Activated CD4-positive, alpha-beta memory T cell treated with anti-CD3 and anti-CD28 coated beads, Interleukin-2, amount 10 ng/mL, durations not matched to agents 7 days and 5 days (primary cell): ENCODE data around the gene ZMYM2. TPM values are rescaled to one million over a fixed set of nuclear protein-coding genes. Genes with fewer than 3 reads are reported as not detected.
A peak's percentile ranks its signal among the peaks of the same experiment; 100 is the strongest.

Experiments used
- CTCF ChIA-PET: fragments of 350-600 bp; sonication (Branson Sonifier 250); formaldehyde crosslinking; loops from one replicate; lab custom pipeline; 2021; ENCODE audit warnings: antibody characterized with exemption, inconsistent platforms; lab: Charles Lee
- POLR2A ChIA-PET: fragments of 350-600 bp; sonication (Branson Sonifier 250); formaldehyde crosslinking; loops from one replicate; lab custom pipeline; 2021; ENCODE audit warnings: antibody characterized with exemption; lab: Charles Lee
- DNase-seq: peaks from one replicate; pipeline ENCODE4 v3.0.0-alpha.2; 2020
- H3K27ac Mint-ChIP-seq: one replicate; pipeline ENCODE4 v1.8.0; 2021; ENCODE audit warnings: mild to moderate bottlenecking, mixed read lengths
- H3K27me3 Mint-ChIP-seq: one replicate; pipeline ENCODE4 v1.8.0; 2021; ENCODE audit warnings: mixed read lengths
- H3K36me3 Mint-ChIP-seq: one replicate; pipeline ENCODE4 v1.8.0; 2021; ENCODE audit warnings: low read depth, mixed read lengths
- H3K4me1 Mint-ChIP-seq: one replicate; pipeline ENCODE4 v1.8.0; 2021; ENCODE audit warnings: mixed read lengths
- H3K4me3 Mint-ChIP-seq: one replicate; pipeline ENCODE4 v1.8.0; 2021; ENCODE audit warnings: mild to moderate bottlenecking, mixed read lengths
- H3K9me3 Mint-ChIP-seq: one replicate; pipeline ENCODE4 v1.8.0; 2021; ENCODE audit warnings: mixed read lengths
- total RNA-seq, 2 experiments: library from RNA; stranded (reverse); gene quantifications; one replicate each; pipeline ENCODE4 v1.2.3, GENCODE V29; 2021

The ZMYM2 gene
- total RNA-seq, 2 experiments from 2014 or later = 61.8 TPM

GRCh38 chr13:20126541-20127261 lies 168.2 kb downstream of the ZMYM2 start:
- Mint-ChIP-seq H3K27ac (no peak overlapping the region), H3K4me3 (no peak overlapping the region), H3K36me3 (peaks cover 2% of the 10 kb centered on the region), H3K9me3 (no peaks in the 10 kb centered on the region), H3K27me3 (peaks cover 41% of the 10 kb centered on the region), H3K4me1 (peaks cover 8% of the 10 kb centered on the region)
- CTCF ChIA-PET = interaction anchor here (0.7 to 2.7 kb wide), 5 partner anchors 8 to 167 kb away, joined by 3 to 26 read pairs (median 10); no protein-coding TSS in a partner anchor
- POLR2A ChIA-PET = interaction anchor here (2.7 kb wide), 1 partner anchor 8 kb away, joined by 24 read pairs; no protein-coding TSS in a partner anchor
- DNase-seq = no peak

GRCh38 chr13:20127262-20127561 lies 168.7 kb downstream of the ZMYM2 start:
- ChIA-PET CTCF (interaction anchor here (0.7 to 2.7 kb wide), 12 partner anchors 8 to 142 kb away, joined by 3 to 26 read pairs (median 4); partner anchors contain the start of gene GJA3), POLR2A (interaction anchor here (1.3 to 2.7 kb wide), 3 partner anchors 9 to 493 kb away, joined by 3 to 24 read pairs (median 5); partner anchors contain the start of genes GJA3 and MPHOSPH8)
- peak; percentile 18 for DNase-seq
- H3K36me3 Mint-ChIP-seq = peaks cover 2% of the 10 kb centered on the region
- H3K9me3 Mint-ChIP-seq = no peaks in the 10 kb centered on the region
- H3K4me1 Mint-ChIP-seq = peaks cover 8% of the 10 kb centered on the region
- H3K4me3 Mint-ChIP-seq = peak overlapping the region; percentile 63
- no peak overlapping the region for H3K27ac Mint-ChIP-seq
- peaks cover 42% of the 10 kb centered on the region for H3K27me3 Mint-ChIP-seq

GRCh38 chr13:20127562-20128458 lies 169.3 kb downstream of the ZMYM2 start:
- ChIA-PET CTCF (interaction anchor here (0.8 to 2.7 kb wide), 17 partner anchors 9 to 264 kb away, joined by 3 to 26 read pairs (median 4); partner anchors contain the start of genes GJA3 and ZMYM5), POLR2A (interaction anchor here (1.3 to 2.7 kb wide), 4 partner anchors 9 to 494 kb away, joined by 3 to 24 read pairs (median 6); partner anchors contain the start of genes GJA3 and MPHOSPH8)
- Mint-ChIP-seq H3K27ac (no peak overlapping the region), H3K9me3 (no peaks in the 10 kb centered on the region), H3K4me1 (peaks cover 8% of the 10 kb centered on the region), H3K4me3 (peak overlapping the region; percentile 63), H3K27me3 (peaks cover 43% of the 10 kb centered on the region), H3K36me3 (peaks cover 2% of the 10 kb centered on the region)
- DNase-seq = peak; percentile 57

GRCh38 chr13:20128459-20128931 lies 170.0 kb downstream of the ZMYM2 start:
- POLR2A ChIA-PET = interaction anchor here (1.3 to 2.7 kb wide), 4 partner anchors 10 to 495 kb away, joined by 3 to 24 read pairs (median 6); partner anchors contain the start of genes GJA3 and MPHOSPH8
- Mint-ChIP-seq H3K36me3 (peaks cover 2% of the 10 kb centered on the region), H3K4me1 (peaks cover 8% of the 10 kb centered on the region), H3K27me3 (peaks cover 39% of the 10 kb centered on the region), H3K4me3 (peak overlapping the region; percentile 49), H3K9me3 (no peaks in the 10 kb centered on the region), H3K27ac (no peak overlapping the region)
- CTCF ChIA-PET = interaction anchor here (0.7 to 2.7 kb wide), 15 partner anchors 9 to 265 kb away, joined by 3 to 26 read pairs (median 4); partner anchors contain the start of genes GJA3 and ZMYM5
- no peak for DNase-seq

- no peak overlapping the region for H3K27ac Mint-ChIP-seq
- H3K9me3 Mint-ChIP-seq = no peaks in the 10 kb centered on the region
- ChIA-PET CTCF (interaction anchor here (0.7 to 2.7 kb wide), 4 partner anchors 10 to 266 kb away, joined by 3 to 26 read pairs (median 5); partner anchors contain the start of gene ZMYM5), POLR2A (interaction anchor here (2.7 kb wide), 1 partner anchor 11 kb away, joined by 24 read pairs; no protein-coding TSS in a partner anchor)
- peaks cover 38% of the 10 kb centered on the region for H3K27me3 Mint-ChIP-seq
- H3K36me3 Mint-ChIP-seq = peaks cover 2% of the 10 kb centered on the region
- DNase-seq = no peak
- H3K4me1 Mint-ChIP-seq = peaks cover 8% of the 10 kb centered on the region
- no peak overlapping the region for H3K4me3 Mint-ChIP-seq
Measured at GRCh38 chr13:20129076-20129475, 170.5 kb downstream of the ZMYM2 start.

GRCh38 chr13:20130012-20130411 lies 171.5 kb downstream of the ZMYM2 start:
- POLR2A ChIA-PET = no interaction called here
- no peak overlapping the region for H3K4me3 Mint-ChIP-seq
- H3K9me3 Mint-ChIP-seq = no peaks in the 10 kb centered on the region
- CTCF ChIA-PET = no interaction called here
- no peak for DNase-seq
- no peaks in the 10 kb centered on the region for H3K36me3 Mint-ChIP-seq
- no peak overlapping the region for H3K27ac Mint-ChIP-seq
- peaks cover 8% of the 10 kb centered on the region for H3K4me1 Mint-ChIP-seq
- H3K27me3 Mint-ChIP-seq = peaks cover 31% of the 10 kb centered on the region

- POLR2A ChIA-PET = interaction anchor here (1.3 kb wide), 1 partner anchor 11 kb away, joined by 8 read pairs; no protein-coding TSS in a partner anchor
- CTCF ChIA-PET = no interaction called here
- H3K36me3 Mint-ChIP-seq = no peaks in the 10 kb centered on the region
- H3K27me3 Mint-ChIP-seq = peaks cover 28% of the 10 kb centered on the region
- DNase-seq = no peak
- no peak overlapping the region for H3K4me3 Mint-ChIP-seq
- H3K4me1 Mint-ChIP-seq = peaks cover 8% of the 10 kb centered on the region
- H3K27ac Mint-ChIP-seq = no peak overlapping the region
- no peaks in the 10 kb centered on the region for H3K9me3 Mint-ChIP-seq
Measured at GRCh38 chr13:20130652-20131051, 172.1 kb downstream of the ZMYM2 start.

GRCh38 chr13:20131057-20131832 lies 172.7 kb downstream of the ZMYM2 start:
- no peaks in the 10 kb centered on the region for H3K36me3 Mint-ChIP-seq
- DNase-seq = peak; percentile 9
- CTCF ChIA-PET = interaction anchor here (1.2 to 1.8 kb wide), 2 partner anchors 12 to 146 kb away, joined by 4 to 5 read pairs; no protein-coding TSS in a partner anchor
- no peak overlapping the region for H3K27ac Mint-ChIP-seq
- H3K27me3 Mint-ChIP-seq = peaks cover 23% of the 10 kb centered on the region
- POLR2A ChIA-PET = interaction anchor here (1.3 kb wide), 1 partner anchor 12 kb away, joined by 8 read pairs; no protein-coding TSS in a partner anchor
- no peak overlapping the region for H3K4me3 Mint-ChIP-seq
- H3K4me1 Mint-ChIP-seq = peaks cover 8% of the 10 kb centered on the region
- no peaks in the 10 kb centered on the region for H3K9me3 Mint-ChIP-seq

GRCh38 chr13:20132052-20132634 lies 173.6 kb downstream of the ZMYM2 start:
- peak; percentile 6 for DNase-seq
- no peaks in the 10 kb centered on the region for H3K36me3 Mint-ChIP-seq
- CTCF ChIA-PET = interaction anchor here (1.0 to 1.8 kb wide), 3 partner anchors 13 to 147 kb away, joined by 3 to 5 read pairs (median 4); no protein-coding TSS in a partner anchor
- peaks cover 23% of the 10 kb centered on the region for H3K27me3 Mint-ChIP-seq
- no peak overlapping the region for H3K4me3 Mint-ChIP-seq
- no peak overlapping the region for H3K27ac Mint-ChIP-seq
- H3K4me1 Mint-ChIP-seq = peaks cover 14% of the 10 kb centered on the region
- POLR2A ChIA-PET = interaction anchor here (1.3 kb wide), 1 partner anchor 13 kb away, joined by 8 read pairs; no protein-coding TSS in a partner anchor
- no peaks in the 10 kb centered on the region for H3K9me3 Mint-ChIP-seq

- CTCF ChIA-PET = interaction anchor here (1.1 kb wide), 1 partner anchor 175 kb away, joined by 3 read pairs; no protein-coding TSS in a partner anchor
- POLR2A ChIA-PET = no interaction called here
- no peak overlapping the region for H3K27ac Mint-ChIP-seq
- DNase-seq = no peak
- H3K4me1 Mint-ChIP-seq = peaks cover 6% of the 10 kb centered on the region
- H3K36me3 Mint-ChIP-seq = no peaks in the 10 kb centered on the region
- no peak overlapping the region for H3K4me3 Mint-ChIP-seq
- no peaks in the 10 kb centered on the region for H3K9me3 Mint-ChIP-seq
- H3K27me3 Mint-ChIP-seq = peaks cover 32% of the 10 kb centered on the region
Measured at GRCh38 chr13:20134732-20135131, 176.2 kb downstream of the ZMYM2 start.
